Measurements from ENCODE around the gene TEF. TPM values are rescaled to one million over a fixed set of nuclear protein-coding genes. Genes with fewer than 3 reads are reported as not detected.

Gene TEF
- total and polyA plus RNA-seq, 2 experiments from 2014 or later: 4.0 to 21.1 TPM

- no peak overlapping the region for H3K27ac ChIP-seq
- no peaks in the 10 kb centered on the region for H3K36me3 ChIP-seq
- H3K27me3 ChIP-seq: no peaks in the 10 kb centered on the region
- no peak overlapping the region for H3K4me3 ChIP-seq
- H3K4me1 ChIP-seq (ENCODE audit: low read depth): peaks cover 6% of the 10 kb centered on the region
- TF ChIP-seq CTCF (IDR thresholded peaks at IDR 0.05; ENCODE audit: low read depth, low read length): no peak
- DNase-seq (ENCODE audit: low read depth in 1 of 2, low spot score in 1 of 2): no peak
- no peaks in the 10 kb centered on the region for H3K9me3 ChIP-seq (ENCODE audit: low read depth)
These were observed 28.6 kb downstream of the TEF start for GRCh38 chr22:41410311-41410751.

DNA sequence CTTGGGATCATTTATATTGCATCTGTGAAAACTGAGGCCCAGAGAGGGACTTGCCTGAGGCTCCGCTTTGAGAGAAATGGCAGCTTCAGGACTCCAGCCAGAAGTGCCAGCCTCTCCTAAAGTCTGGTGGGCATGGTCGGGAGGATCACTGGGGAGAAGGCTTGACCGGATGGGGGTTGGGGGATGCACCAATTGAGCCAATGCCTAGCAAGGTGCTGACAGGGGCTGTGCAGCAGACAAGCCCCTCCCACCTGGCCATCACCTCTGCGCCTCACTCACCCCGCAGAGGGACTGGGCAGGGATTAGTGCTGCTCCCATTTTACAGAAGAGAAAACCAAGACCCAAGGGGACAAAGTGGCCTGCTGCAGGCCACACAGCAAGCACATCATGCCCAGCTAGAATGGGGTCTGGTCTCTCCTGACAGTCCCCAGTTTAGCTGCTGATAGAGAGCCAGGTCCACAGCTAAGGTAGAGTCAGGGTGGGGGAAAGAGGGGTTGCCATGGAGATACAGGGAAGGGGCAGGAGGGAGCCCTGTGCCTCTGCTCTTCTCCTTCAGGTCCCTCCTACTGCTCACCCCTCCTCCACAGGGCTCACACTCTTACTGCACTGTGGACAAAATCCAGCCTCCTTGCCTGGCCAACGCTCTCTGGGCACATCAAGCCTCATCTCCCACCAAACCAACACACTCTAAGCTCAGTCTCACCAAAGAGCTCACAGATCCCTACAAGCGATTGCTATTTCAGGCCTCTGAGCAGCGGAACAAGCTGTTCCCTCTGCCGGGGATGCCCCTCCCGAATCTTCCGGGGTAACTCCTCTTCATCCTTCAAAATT, 29.5 kb downstream of the TEF start:
- no peak for TF ChIP-seq CTCF (IDR thresholded peaks at IDR 0.05; ENCODE audit: low read depth, low read length)
- Histone ChIP-seq H3K9me3 (ENCODE audit: low read depth) (no peaks in the 10 kb centered on the region), H3K27ac (peak overlapping the region; percentile 69), H3K4me1 (ENCODE audit: low read depth) (peaks cover 6% of the 10 kb centered on the region), H3K36me3 (no peaks in the 10 kb centered on the region), H3K27me3 (no peaks in the 10 kb centered on the region), H3K4me3 (no peak overlapping the region)
- peak in 1 of 2 donors; percentile 25 for DNase-seq (ENCODE audit: low read depth in 1 of 2, low spot score in 1 of 2)

- no peaks in the 10 kb centered on the region for H3K27me3 ChIP-seq
- TF ChIP-seq CTCF (IDR thresholded peaks at IDR 0.05; ENCODE audit: low read depth, low read length): no peak
- H3K4me3 ChIP-seq: no peak overlapping the region
- no peaks in the 10 kb centered on the region for H3K36me3 ChIP-seq
- no peak for DNase-seq (ENCODE audit: low read depth in 1 of 2, low spot score in 1 of 2)
- H3K9me3 ChIP-seq (ENCODE audit: low read depth): no peaks in the 10 kb centered on the region
- H3K4me1 ChIP-seq (ENCODE audit: low read depth): peaks cover 6% of the 10 kb centered on the region
- H3K27ac ChIP-seq: no peak overlapping the region
These were observed 33.8 kb downstream of the TEF start for GRCh38 chr22:41415554-41415953.

GRCh38 chr22:41417622-41418390, 36.1 kb downstream of the TEF start:
- no peaks in the 10 kb centered on the region for H3K4me1 ChIP-seq (ENCODE audit: low read depth)
- no peak overlapping the region for H3K4me3 ChIP-seq
- no peaks in the 10 kb centered on the region for H3K36me3 ChIP-seq
- TF ChIP-seq CTCF (IDR thresholded peaks at IDR 0.05; ENCODE audit: low read depth, low read length): no peak
- DNase-seq (ENCODE audit: low read depth in 1 of 2, low spot score in 1 of 2): peak in 1 of 2 donors; percentile 39
- no peak overlapping the region for H3K27ac ChIP-seq
- no peaks in the 10 kb centered on the region for H3K9me3 ChIP-seq (ENCODE audit: low read depth)
- H3K27me3 ChIP-seq: no peaks in the 10 kb centered on the region

GRCh38 chr22:41418717-41419116, 37.0 kb downstream of the TEF start:
- no peaks in the 10 kb centered on the region for H3K4me1 ChIP-seq (ENCODE audit: low read depth)
- H3K27ac ChIP-seq: no peak overlapping the region
- no peaks in the 10 kb centered on the region for H3K27me3 ChIP-seq
- H3K9me3 ChIP-seq (ENCODE audit: low read depth): no peaks in the 10 kb centered on the region
- no peak overlapping the region for H3K4me3 ChIP-seq
- no peak for DNase-seq (ENCODE audit: low read depth in 1 of 2, low spot score in 1 of 2)
- no peak for TF ChIP-seq CTCF (IDR thresholded peaks at IDR 0.05; ENCODE audit: low read depth, low read length)
- no peaks in the 10 kb centered on the region for H3K36me3 ChIP-seq

Measured in cardiac muscle cell (in vitro differentiated cells and primary cell).